ENCODE measurements around the gene USP25.

Gene USP25

GRCh38 chr21:15688016-15688415 is 41.8 kb upstream of the USP25 start:
- no peak overlapping the region for H3K4me3 ChIP-seq (ENCODE audit: low read depth, low read length)
- no peak for DNase-seq (ENCODE audit: low read depth)
- TF ChIP-seq, protein P1, sequence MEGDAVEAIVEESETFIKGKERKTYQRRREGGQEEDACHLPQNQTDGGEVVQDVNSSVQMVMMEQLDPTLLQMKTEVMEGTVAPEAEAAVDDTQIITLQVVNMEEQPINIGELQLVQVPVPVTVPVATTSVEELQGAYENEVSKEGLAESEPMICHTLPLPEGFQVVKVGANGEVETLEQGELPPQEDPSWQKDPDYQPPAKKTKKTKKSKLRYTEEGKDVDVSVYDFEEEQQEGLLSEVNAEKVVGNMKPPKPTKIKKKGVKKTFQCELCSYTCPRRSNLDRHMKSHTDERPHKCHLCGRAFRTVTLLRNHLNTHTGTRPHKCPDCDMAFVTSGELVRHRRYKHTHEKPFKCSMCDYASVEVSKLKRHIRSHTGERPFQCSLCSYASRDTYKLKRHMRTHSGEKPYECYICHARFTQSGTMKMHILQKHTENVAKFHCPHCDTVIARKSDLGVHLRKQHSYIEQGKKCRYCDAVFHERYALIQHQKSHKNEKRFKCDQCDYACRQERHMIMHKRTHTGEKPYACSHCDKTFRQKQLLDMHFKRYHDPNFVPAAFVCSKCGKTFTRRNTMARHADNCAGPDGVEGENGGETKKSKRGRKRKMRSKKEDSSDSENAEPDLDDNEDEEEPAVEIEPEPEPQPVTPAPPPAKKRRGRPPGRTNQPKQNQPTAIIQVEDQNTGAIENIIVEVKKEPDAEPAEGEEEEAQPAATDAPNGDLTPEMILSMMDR (IDR thresholded peaks at IDR 0.05; ENCODE audit: low read depth, low read length) = no peak
- TF ChIP-seq POLR2A (IDR thresholded peaks at IDR 0.05; ENCODE audit: extremely low read depth, insufficient read length) (no peak), MYC (IDR thresholded peaks at IDR 0.05; ENCODE audit: low read depth, low read length) (no peak), MAX (IDR thresholded peaks at IDR 0.05; ENCODE audit: low read depth, low read length) (no peak)

GRCh38 chr21:15688809-15689208 is 41.0 kb upstream of the USP25 start:
- no peak overlapping the region for H3K4me3 ChIP-seq (ENCODE audit: low read depth, low read length)

GRCh38 chr21:15692711-15693110 is 37.1 kb upstream of the USP25 start:
- H3K4me3 ChIP-seq (ENCODE audit: low read depth, low read length) = no peak overlapping the region
- no peak for TF ChIP-seq MAX (IDR thresholded peaks at IDR 0.05; ENCODE audit: low read depth, low read length)
- TF ChIP-seq, protein P1 (IDR thresholded peaks at IDR 0.05; ENCODE audit: low read depth, low read length) = no peak
- TF ChIP-seq MYC (IDR thresholded peaks at IDR 0.05; ENCODE audit: low read depth, low read length) = no peak
- no peak for TF ChIP-seq POLR2A (IDR thresholded peaks at IDR 0.05; ENCODE audit: extremely low read depth, insufficient read length)
- no peak for DNase-seq (ENCODE audit: low read depth)

More at GRCh38 chr21:15688809-15689208, 41.0 kb upstream of the USP25 start:
- DNase-seq (ENCODE audit: low read depth) = peak; percentile 71
- TF ChIP-seq MYC (IDR thresholded peaks at IDR 0.05; ENCODE audit: low read depth, low read length) (no peak), POLR2A (IDR thresholded peaks at IDR 0.05; ENCODE audit: extremely low read depth, insufficient read length) (no peak), MAX (IDR thresholded peaks at IDR 0.05; ENCODE audit: low read depth, low read length) (no peak)
- TF ChIP-seq, protein P1 (IDR thresholded peaks at IDR 0.05; ENCODE audit: low read depth, low read length) = no peak

GRCh38 chr21:15695241-15695640 is 34.5 kb upstream of the USP25 start:
- DNase-seq (ENCODE audit: low read depth) = no peak
- no peak overlapping the region for H3K4me3 ChIP-seq (ENCODE audit: low read depth, low read length)
- TF ChIP-seq POLR2A (IDR thresholded peaks at IDR 0.05; ENCODE audit: extremely low read depth, insufficient read length) = no peak
- no peak for TF ChIP-seq MYC (IDR thresholded peaks at IDR 0.05; ENCODE audit: low read depth, low read length)
- TF ChIP-seq, protein P1 (IDR thresholded peaks at IDR 0.05; ENCODE audit: low read depth, low read length) = no peak
- no peak for TF ChIP-seq MAX (IDR thresholded peaks at IDR 0.05; ENCODE audit: low read depth, low read length)

GRCh38 chr21:15701830-15702229 is 28.0 kb upstream of the USP25 start:
- no peak overlapping the region for H3K4me3 ChIP-seq (ENCODE audit: low read depth, low read length)
- TF ChIP-seq MAX (IDR thresholded peaks at IDR 0.05; ENCODE audit: low read depth, low read length) = no peak
- TF ChIP-seq, protein P1 (IDR thresholded peaks at IDR 0.05; ENCODE audit: low read depth, low read length) = no peak
- no peak for TF ChIP-seq POLR2A (IDR thresholded peaks at IDR 0.05; ENCODE audit: extremely low read depth, insufficient read length)
- no peak for TF ChIP-seq MYC (IDR thresholded peaks at IDR 0.05; ENCODE audit: low read depth, low read length)
- no peak for DNase-seq (ENCODE audit: low read depth)
